Glutamatergic neuron (in vitro differentiated cells): ENCODE results near the gene TAAR5. TPM values are rescaled to one million over a fixed set of nuclear protein-coding genes. Genes with fewer than 3 reads are reported as not detected.

Experiments
- DNase-seq: peaks from one replicate; pipeline ENCODE4 v3.0.0; 2022
- H3K27ac Mint-ChIP-seq: one replicate; pipeline ENCODE4 v1.8.0; 2020; ENCODE audit warnings: mild to moderate bottlenecking, mixed read lengths, inconsistent platforms; ENCODE audit not compliant: unreplicated experiment
- H3K27me3 Mint-ChIP-seq: one replicate; pipeline ENCODE4 v1.8.0; 2020; ENCODE audit warnings: mild to moderate bottlenecking, moderate library complexity, mixed read lengths, inconsistent platforms; ENCODE audit not compliant: unreplicated experiment
- H3K36me3 Mint-ChIP-seq: one replicate; pipeline ENCODE4 v1.8.0; 2020; ENCODE audit warnings: mild to moderate bottlenecking, mixed read lengths, inconsistent platforms; ENCODE audit not compliant: unreplicated experiment
- H3K4me1 Mint-ChIP-seq: one replicate; pipeline ENCODE4 v1.8.0; 2020; ENCODE audit warnings: mild to moderate bottlenecking, low read depth, mixed read lengths, inconsistent platforms; ENCODE audit not compliant: unreplicated experiment
- H3K4me3 Mint-ChIP-seq: one replicate; pipeline ENCODE4 v1.8.0; 2020; ENCODE audit warnings: mild to moderate bottlenecking, mixed read lengths, inconsistent platforms; ENCODE audit not compliant: unreplicated experiment
- H3K9me3 Mint-ChIP-seq: one replicate; pipeline ENCODE4 v1.8.0; 2020; ENCODE audit warnings: mild to moderate bottlenecking, moderate library complexity, mixed read lengths, inconsistent platforms; ENCODE audit not compliant: unreplicated experiment
- total RNA-seq: library from RNA; stranded (reverse); fragmentation: NEBNext Ultra II Directional; extraction: Animal tissue kit (Norgen Biotek cat#: 25700); gene quantifications from one replicate; pipeline ENCODE4 v1.2.1, GENCODE V29; 2021; ENCODE audit not compliant: unreplicated experiment
- TF ChIP-seq, protein P1 (sequence below): fragments of 200-600 bp; sonication (generic); IDR thresholded peaks from one replicate; pipeline ENCODE4 v1.5.0; 2021; ENCODE audit not compliant: partially characterized antibody, unreplicated experiment

TAAR5 gene
- total RNA-seq, 1 donor from 2014 or later: not detected

DNA sequence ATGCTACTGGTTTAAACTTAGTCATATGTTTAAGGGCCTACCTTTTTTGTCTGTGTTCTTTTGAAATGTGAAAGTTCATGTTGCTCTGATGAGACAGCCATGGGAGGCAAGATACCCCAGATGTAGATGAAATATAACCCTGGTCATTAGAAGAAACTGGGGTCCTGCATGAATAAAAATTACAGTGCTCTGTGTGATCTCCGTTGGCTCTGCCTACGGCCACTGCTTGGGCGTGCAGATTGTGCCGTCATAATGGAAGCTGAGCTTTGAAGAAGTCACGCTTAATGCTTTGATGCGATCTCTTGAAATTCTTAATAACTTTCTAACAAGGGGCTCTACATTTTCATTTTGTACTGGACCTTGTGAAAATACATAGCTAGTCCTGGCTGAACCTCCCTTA lies 34.6 kb upstream of the TAAR5 start, which contains the start of gene TAAR2:
TAAR2 (minus strand) TSS at position 101 of the 400 bp plus-strand sequence; CDS start at position 101, 0 bp downstream.
- Mint-ChIP-seq H3K4me3 (no peak within 1 kb of the TSS), H3K9me3 (no peaks in the 10 kb centered on the region), H3K27me3 (no peaks in the 10 kb centered on the region), H3K4me1 (no peaks in the 10 kb centered on the region), H3K36me3 (no peaks in the 10 kb centered on the region), H3K27ac (no peak within 1 kb of the TSS)
- TF ChIP-seq, protein P1, sequence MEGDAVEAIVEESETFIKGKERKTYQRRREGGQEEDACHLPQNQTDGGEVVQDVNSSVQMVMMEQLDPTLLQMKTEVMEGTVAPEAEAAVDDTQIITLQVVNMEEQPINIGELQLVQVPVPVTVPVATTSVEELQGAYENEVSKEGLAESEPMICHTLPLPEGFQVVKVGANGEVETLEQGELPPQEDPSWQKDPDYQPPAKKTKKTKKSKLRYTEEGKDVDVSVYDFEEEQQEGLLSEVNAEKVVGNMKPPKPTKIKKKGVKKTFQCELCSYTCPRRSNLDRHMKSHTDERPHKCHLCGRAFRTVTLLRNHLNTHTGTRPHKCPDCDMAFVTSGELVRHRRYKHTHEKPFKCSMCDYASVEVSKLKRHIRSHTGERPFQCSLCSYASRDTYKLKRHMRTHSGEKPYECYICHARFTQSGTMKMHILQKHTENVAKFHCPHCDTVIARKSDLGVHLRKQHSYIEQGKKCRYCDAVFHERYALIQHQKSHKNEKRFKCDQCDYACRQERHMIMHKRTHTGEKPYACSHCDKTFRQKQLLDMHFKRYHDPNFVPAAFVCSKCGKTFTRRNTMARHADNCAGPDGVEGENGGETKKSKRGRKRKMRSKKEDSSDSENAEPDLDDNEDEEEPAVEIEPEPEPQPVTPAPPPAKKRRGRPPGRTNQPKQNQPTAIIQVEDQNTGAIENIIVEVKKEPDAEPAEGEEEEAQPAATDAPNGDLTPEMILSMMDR: no peak
- DNase-seq: no peak

DNA sequence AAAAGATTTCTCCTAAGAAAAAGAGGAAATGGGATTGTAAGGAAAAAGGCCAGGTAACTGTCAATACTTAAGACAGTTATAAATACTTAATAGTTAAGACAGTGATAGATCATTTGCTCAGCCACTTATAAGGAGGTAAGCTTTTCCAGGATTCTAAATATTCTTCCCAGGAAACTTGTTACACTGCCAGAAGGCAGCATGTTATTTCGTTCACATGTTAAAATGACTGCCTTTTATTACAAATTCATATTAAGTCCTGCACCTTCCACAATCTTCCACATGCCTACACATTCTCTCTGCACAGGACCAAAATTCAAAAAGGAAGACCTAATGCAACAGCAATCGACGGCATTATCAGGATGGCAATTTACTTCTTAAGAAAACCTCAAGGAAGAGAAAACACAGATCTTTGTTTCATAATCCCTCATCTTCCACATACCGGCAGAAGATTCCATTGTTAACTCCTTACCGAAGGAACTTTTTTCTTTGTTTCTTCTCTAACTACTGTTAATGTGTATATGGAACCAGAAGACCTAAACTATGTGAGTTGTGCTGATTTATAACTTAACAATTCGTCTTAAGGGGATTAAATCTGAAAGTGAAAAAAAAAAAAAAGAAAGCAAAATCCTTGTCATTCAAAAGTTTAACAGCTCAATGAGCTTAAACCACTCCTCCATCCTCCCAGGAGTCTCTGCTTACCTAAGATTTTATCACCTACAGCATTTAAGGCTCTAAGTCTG lies 33.7 kb upstream of the TAAR5 start:
- TF ChIP-seq, protein P1: no peak
- H3K4me1 Mint-ChIP-seq: no peaks in the 10 kb centered on the region
- H3K36me3 Mint-ChIP-seq: no peaks in the 10 kb centered on the region
- no peak for DNase-seq
- no peaks in the 10 kb centered on the region for H3K9me3 Mint-ChIP-seq
- no peaks in the 10 kb centered on the region for H3K27me3 Mint-ChIP-seq
- H3K27ac Mint-ChIP-seq: no peak overlapping the region
- H3K4me3 Mint-ChIP-seq: no peak overlapping the region

DNA sequence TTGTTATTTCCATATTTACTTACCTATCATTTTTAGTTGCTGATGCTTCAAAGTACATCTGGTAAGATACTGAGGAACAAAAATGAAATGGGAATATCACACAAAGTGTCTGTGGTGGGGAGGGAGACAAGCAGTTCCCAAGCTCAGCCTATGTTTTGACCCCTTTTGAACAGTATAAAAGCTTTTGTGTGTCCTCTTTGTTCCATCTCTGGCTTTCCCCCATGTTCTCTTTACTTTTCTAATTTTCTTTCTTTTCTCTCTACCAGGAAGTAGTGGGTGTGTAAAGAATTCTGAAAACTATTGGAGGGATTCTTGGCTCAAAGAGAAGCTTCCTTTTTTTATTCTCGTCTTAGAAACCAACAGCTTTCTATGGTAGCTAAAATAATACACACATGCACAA lies 27.1 kb upstream of the TAAR5 start:
- H3K4me1 Mint-ChIP-seq: peaks cover 10% of the 10 kb centered on the region
- no peak overlapping the region for H3K4me3 Mint-ChIP-seq
- H3K27ac Mint-ChIP-seq: no peak overlapping the region

DNA sequence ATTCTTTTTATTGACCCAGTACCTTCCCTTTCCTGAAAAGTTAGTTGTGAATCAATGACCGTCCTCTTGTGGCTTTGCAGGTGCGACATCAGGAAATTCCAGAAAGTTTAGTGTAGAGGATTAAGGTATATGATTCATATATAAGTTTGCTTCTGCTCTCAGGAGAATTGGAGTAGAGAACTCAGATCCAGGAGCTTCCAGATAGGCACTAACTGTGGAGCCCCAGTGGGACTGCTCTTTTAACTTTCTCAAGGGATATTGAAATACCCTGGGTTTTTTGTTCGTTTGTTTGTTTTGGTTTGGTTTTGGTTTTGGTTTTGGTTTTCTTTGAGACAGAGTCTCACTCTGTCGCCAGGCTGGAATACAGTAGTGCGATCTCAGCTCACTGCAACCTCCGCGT lies 25.0 kb upstream of the TAAR5 start:
- TF ChIP-seq, protein P1: no peak
- no peaks in the 10 kb centered on the region for H3K36me3 Mint-ChIP-seq
- H3K9me3 Mint-ChIP-seq: no peaks in the 10 kb centered on the region
- no peak overlapping the region for H3K27ac Mint-ChIP-seq
- H3K27me3 Mint-ChIP-seq: peaks cover 2% of the 10 kb centered on the region
- peaks cover 12% of the 10 kb centered on the region for H3K4me1 Mint-ChIP-seq
- no peak for DNase-seq
- H3K4me3 Mint-ChIP-seq: no peak overlapping the region

More for the DNA sequence above, 27.1 kb upstream of the TAAR5 start:
- no peaks in the 10 kb centered on the region for H3K36me3 Mint-ChIP-seq
- H3K9me3 Mint-ChIP-seq: no peaks in the 10 kb centered on the region
- DNase-seq: no peak
- TF ChIP-seq, protein P1: no peak
- no peaks in the 10 kb centered on the region for H3K27me3 Mint-ChIP-seq

DNA sequence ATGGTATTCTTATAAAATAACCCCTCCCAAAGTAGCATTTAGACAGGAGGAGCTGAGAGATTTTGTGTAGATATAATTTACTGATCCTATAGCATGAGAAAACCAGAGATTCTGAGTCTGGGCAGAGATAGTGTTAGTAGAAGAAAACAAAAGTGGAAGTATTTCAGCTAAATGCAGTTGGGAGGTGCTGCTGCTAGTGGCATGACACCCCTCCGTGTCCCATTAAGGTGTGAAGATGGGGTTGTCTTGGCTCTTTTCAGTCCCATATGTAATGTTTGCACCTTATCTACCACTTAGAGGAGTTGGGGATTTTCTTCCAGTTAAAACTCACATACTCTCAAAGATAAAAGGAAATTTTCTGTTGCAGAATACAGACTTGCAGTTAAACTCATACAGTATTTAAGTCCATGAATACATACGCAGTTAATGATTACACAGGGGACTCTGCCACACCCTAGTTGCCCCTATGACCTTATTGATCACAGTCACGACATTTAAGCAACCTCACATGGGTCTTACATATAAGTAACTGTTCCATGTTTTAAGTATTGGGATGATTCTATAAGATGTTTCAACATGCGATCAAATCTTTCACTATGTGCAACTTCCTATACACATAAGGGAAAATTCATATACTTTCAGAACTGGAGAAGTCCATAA lies 23.0 kb upstream of the TAAR5 start:
- Mint-ChIP-seq H3K4me3 (no peak overlapping the region), H3K27ac (no peak overlapping the region), H3K36me3 (no peaks in the 10 kb centered on the region), H3K4me1 (peaks cover 12% of the 10 kb centered on the region), H3K9me3 (no peaks in the 10 kb centered on the region), H3K27me3 (peaks cover 2% of the 10 kb centered on the region)
- DNase-seq: no peak
- TF ChIP-seq, protein P1: no peak
